NCI-H2196 (cell line): ENCODE data around the gene PRKCD.
A peak's percentile ranks its signal among the peaks of the same experiment; 100 is the strongest.

Experiments
- DNase-seq: peaks from one replicate; lab custom pipeline; 2025; ENCODE audit not compliant: unreplicated experiment; lab: John Stamatoyannopoulos, UW

PRKCD gene

GRCh38 chr3:53230789-53231188, 69.8 kb downstream of the PRKCD start:
- no peak for DNase-seq

- DNase-seq, result no peak
Observed at GRCh38 chr3:53231532-53232511, 70.8 kb downstream of the PRKCD start.

- no peak for DNase-seq
Observed at GRCh38 chr3:53232641-53233377, 71.8 kb downstream of the PRKCD start.

GRCh38 chr3:53234130-53234840, 73.3 kb downstream of the PRKCD start:
- no peak for DNase-seq

GRCh38 chr3:53234841-53235232, 73.8 kb downstream of the PRKCD start:
- no peak for DNase-seq

- DNase-seq, result no peak
Observed at GRCh38 chr3:53235545-53235944, 74.5 kb downstream of the PRKCD start.

GRCh38 chr3:53236112-53236841, 75.3 kb downstream of the PRKCD start:
- no peak for DNase-seq

- peak; percentile 23 for DNase-seq
Observed at GRCh38 chr3:53238051-53238850, 77.2 kb downstream of the PRKCD start.

- DNase-seq, result no peak
Observed at GRCh38 chr3:53238886-53239285, 77.9 kb downstream of the PRKCD start.

GRCh38 chr3:53239800-53240199, 78.8 kb downstream of the PRKCD start:
- no peak for DNase-seq

GRCh38 chr3:53240989-53241972, 80.3 kb downstream of the PRKCD start:
- no peak for DNase-seq

- no peak for DNase-seq
Observed at GRCh38 chr3:53242155-53242554, 81.1 kb downstream of the PRKCD start.
